ENCODE data around the gene EPS8L3. TPM values are rescaled to one million over a fixed set of nuclear protein-coding genes. Genes with fewer than 3 reads are reported as not detected.

The EPS8L3 gene
- total RNA-seq, 4 donors from 2014 or later, result not detected

DNA sequence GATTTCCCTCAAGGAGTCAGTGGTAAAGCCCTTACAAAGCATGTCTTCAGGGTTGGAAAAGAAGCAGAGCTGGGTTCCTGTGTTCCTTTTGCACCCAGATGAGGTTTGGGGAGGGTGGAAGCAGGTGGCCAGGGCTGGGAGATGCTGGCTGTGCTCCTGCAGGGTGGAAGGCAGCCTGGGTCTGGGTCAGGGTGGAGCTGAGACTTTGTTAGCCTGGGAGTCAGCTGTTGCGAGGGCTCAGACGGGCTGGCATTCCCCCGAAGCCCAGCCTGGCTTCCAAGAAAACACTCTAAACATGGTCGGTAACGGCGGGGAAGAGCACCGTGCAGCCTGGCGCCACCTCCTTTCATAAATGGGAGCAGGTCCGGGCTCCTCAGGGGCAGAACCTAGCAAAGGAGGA lies 43.7 kb upstream of the EPS8L3 start:
- WGBS, 2 donors, result 62 to 78% methylated on average over 4 to 8 of the region's 9 CpGs
- no peak overlapping the region for H3K4me3 ChIP-seq (replicated peaks in 1 of 3)
- no peak for TF ChIP-seq POLR2A (IDR thresholded peaks at IDR 0.05)
- H3K36me3 ChIP-seq, result no peaks in the 10 kb centered on the region
- no peak overlapping the region for H3K27ac ChIP-seq
- H3K9me3 ChIP-seq, result no peaks in the 10 kb centered on the region
- no peaks in the 10 kb centered on the region for H3K4me1 ChIP-seq
- H3K27me3 ChIP-seq, result no peaks in the 10 kb centered on the region
- intact Hi-C loops (cut with DNase I), result no loop called here
- DNase-seq, result no peak

DNA sequence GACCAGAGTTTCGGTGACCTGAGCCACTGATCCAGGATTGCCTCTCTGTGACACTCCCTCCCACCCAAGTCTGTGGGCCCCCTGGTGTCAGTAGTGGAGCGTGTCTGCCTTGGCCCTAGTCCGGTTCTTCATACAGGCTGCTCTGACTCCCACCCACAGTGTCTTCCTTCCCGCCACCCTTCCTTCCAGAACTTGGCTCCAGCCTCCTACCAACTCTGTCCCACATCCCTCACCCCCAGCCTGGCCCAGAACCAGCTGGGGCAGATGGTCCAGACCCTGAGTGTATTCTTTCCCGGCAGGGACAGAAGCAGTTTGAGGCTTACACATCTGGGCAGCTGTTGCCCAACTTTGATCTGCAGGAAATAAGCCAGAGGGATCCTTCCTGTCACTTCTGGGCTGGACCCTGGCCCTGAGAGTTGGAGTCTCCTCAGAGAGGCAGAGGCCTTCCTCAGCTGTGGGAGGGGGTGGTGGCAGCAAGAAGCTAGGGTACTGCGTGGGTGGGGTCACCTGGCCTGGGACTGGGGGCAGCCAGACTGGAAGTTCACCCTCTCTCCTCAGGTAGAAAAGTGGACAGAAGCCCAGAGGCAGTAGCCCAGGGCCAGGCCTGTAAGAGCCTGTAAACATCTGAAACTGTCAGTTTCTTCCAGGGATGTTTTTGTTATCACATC lies 43.1 kb upstream of the EPS8L3 start:
- DNase-seq, result no peak
- no peak overlapping the region for H3K27ac ChIP-seq
- no peaks in the 10 kb centered on the region for H3K4me1 ChIP-seq
- H3K36me3 ChIP-seq, result no peaks in the 10 kb centered on the region
- intact Hi-C loops (cut with DNase I), result no loop called here
- no peaks in the 10 kb centered on the region for H3K9me3 ChIP-seq
- WGBS, 2 donors, result 76 to 89% methylated on average over 5 to 6 of the region's 6 CpGs
- no peaks in the 10 kb centered on the region for H3K27me3 ChIP-seq
- no peak overlapping the region for H3K4me3 ChIP-seq (replicated peaks in 1 of 3)
- TF ChIP-seq CTCF (IDR thresholded peaks at IDR 0.05), result no peak
- no peak for TF ChIP-seq POLR2A (IDR thresholded peaks at IDR 0.05)

GRCh38 chr1:109805486-109806165 lies 41.9 kb upstream of the EPS8L3 start:
- no peak overlapping the region for H3K27ac ChIP-seq
- H3K4me1 ChIP-seq, result no peaks in the 10 kb centered on the region
- no peak for DNase-seq
- TF ChIP-seq CTCF (IDR thresholded peaks at IDR 0.05) (no peak), POLR2A (IDR thresholded peaks at IDR 0.05) (no peak)
- no peaks in the 10 kb centered on the region for H3K9me3 ChIP-seq
- 89% methylated on average over 8 of the region's 8 CpGs for WGBS, 2 donors
- no peaks in the 10 kb centered on the region for H3K27me3 ChIP-seq
- intact Hi-C loops (cut with DNase I), result no loop called here
- H3K4me3 ChIP-seq (replicated peaks in 1 of 3), result no peak overlapping the region
- no peaks in the 10 kb centered on the region for H3K36me3 ChIP-seq

GRCh38 chr1:109804660-109805059 lies 40.9 kb upstream of the EPS8L3 start:
- TF ChIP-seq POLR2A (IDR thresholded peaks at IDR 0.05), result no peak
- TF ChIP-seq CTCF (IDR thresholded peaks at IDR 0.05), result no peak
- H3K9me3 ChIP-seq, result no peaks in the 10 kb centered on the region
- H3K4me1 ChIP-seq, result no peaks in the 10 kb centered on the region
- intact Hi-C loops (cut with DNase I), result no loop called here
- 88 to 95% methylated on average over 4 of the region's 4 CpGs for WGBS, 2 donors
- no peak overlapping the region for H3K4me3 ChIP-seq (replicated peaks in 1 of 3)
- no peak for DNase-seq
- H3K36me3 ChIP-seq, result no peaks in the 10 kb centered on the region
- no peaks in the 10 kb centered on the region for H3K27me3 ChIP-seq
- no peak overlapping the region for H3K27ac ChIP-seq

DNA sequence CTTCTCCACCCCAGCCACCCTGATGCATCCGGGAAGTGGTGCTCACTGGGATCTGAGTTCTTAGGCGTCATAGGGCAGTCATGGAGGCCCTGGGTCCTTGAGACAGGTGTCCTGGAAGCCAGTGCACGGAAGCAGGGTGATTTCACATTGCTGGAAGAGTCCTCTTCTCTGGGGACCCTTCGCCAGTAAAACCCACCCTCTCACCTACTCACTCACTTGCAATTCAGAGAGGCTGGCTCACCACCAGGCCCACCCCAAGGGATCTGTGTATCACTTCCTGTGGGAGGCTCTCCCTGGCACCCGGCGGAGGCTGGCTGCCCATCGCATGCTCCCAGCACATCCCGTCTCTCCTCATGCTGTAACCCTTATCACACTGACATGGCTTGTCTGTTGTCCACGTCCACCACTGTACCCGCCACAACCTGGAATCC lies 40.2 kb upstream of the EPS8L3 start:
- H3K27me3 ChIP-seq, result no peaks in the 10 kb centered on the region
- TF ChIP-seq POLR2A (IDR thresholded peaks at IDR 0.05) (no peak), CTCF (IDR thresholded peaks at IDR 0.05) (no peak)
- intact Hi-C loops (cut with DNase I), result no loop called here
- no peak overlapping the region for H3K4me3 ChIP-seq (replicated peaks in 1 of 3)
- H3K36me3 ChIP-seq, result no peaks in the 10 kb centered on the region
- H3K27ac ChIP-seq, result no peak overlapping the region
- H3K4me1 ChIP-seq, result no peaks in the 10 kb centered on the region
- 86 to 90% methylated on average over 10 of the region's 10 CpGs for WGBS, 2 donors
- no peak for DNase-seq
- H3K9me3 ChIP-seq, result no peaks in the 10 kb centered on the region
